Smooth muscle cell (in vitro differentiated cells): ENCODE measurements around the gene STK38L. TPM values are rescaled to one million over a fixed set of nuclear protein-coding genes. Genes with fewer than 3 reads are reported as not detected.
A peak's percentile ranks its signal among the peaks of the same experiment; 100 is the strongest.
"Not testable (repeated sequence)": the region's sequence is repeated elsewhere in the genome, so short reads cannot be mapped to it uniquely, and the experiment has no call there.

Experiments used
- DNase-seq: peaks from one replicate; lab custom pipeline; 2025; ENCODE audit not compliant: unreplicated experiment; lab: John Stamatoyannopoulos, UW
- H2AFZ ChIP-seq: fragments of 200-600 bp; sonication (generic); 2 replicates; pipeline ENCODE4 v1.6.0; 2016; ENCODE audit warnings: antibody characterized with exemption, low read depth, mild to moderate bottlenecking
- H3F3A ChIP-seq: fragments of 200-600 bp; sonication (generic); 2 replicates; pipeline ENCODE4 v1.6.0; 2017; ENCODE audit warnings: antibody characterized with exemption, low read depth
- H3K27ac ChIP-seq: fragments of 200-600 bp; sonication (generic); 2 replicates; pipeline ENCODE4 v1.5.1; 2016; ENCODE audit warnings: low read depth, mild to moderate bottlenecking
- H3K27me3 ChIP-seq: fragments of 200-600 bp; sonication (generic); 2 replicates; pipeline ENCODE4 v1.6.1; 2016; ENCODE audit warnings: low read depth, mild to moderate bottlenecking
- H3K36me3 ChIP-seq: fragments of 200-600 bp; sonication (generic); 2 replicates; pipeline ENCODE4 v1.5.1; 2016; ENCODE audit warnings: low read depth
- H3K4me1 ChIP-seq: fragments of 200-600 bp; sonication (generic); 2 replicates; pipeline ENCODE4 v1.5.1; 2016; ENCODE audit warnings: low read depth
- H3K4me2 ChIP-seq: fragments of 200-600 bp; sonication (generic); 2 replicates; pipeline ENCODE4 v1.6.0; 2016; ENCODE audit warnings: mild to moderate bottlenecking
- H3K4me3 ChIP-seq: fragments of 200-600 bp; sonication (generic); 2 replicates; pipeline ENCODE4 v1.5.1; 2016; ENCODE audit warnings: mild to moderate bottlenecking
- H3K79me2 ChIP-seq: fragments of 200-600 bp; sonication (generic); 2 replicates; pipeline ENCODE4 v1.6.0; 2016; ENCODE audit warnings: low read depth, mild to moderate bottlenecking
- H3K9ac ChIP-seq: fragments of 200-600 bp; sonication (generic); 2 replicates; pipeline ENCODE4 v1.6.0; 2016; ENCODE audit warnings: low read depth
- H3K9me3 ChIP-seq: fragments of 200-600 bp; sonication (generic); replicated peaks from 2 replicates; pipeline ENCODE4 v1.5.1; 2016; ENCODE audit warnings: low read depth
- H4K20me1 ChIP-seq: fragments of 200-600 bp; sonication (generic); 2 replicates; pipeline ENCODE4 v1.6.0; 2016; ENCODE audit warnings: low read depth
- WGBS: methylation state at CpG from one replicate; pipeline ENCODE4 v1.1.7; 2016; ENCODE audit warnings: low lambda C conversion rate; 5-methylcytosine and 5-hydroxymethylcytosine counted together
- polyA plus RNA-seq: library from polyadenylated mRNA; unstranded; fragments of >200 nt; fragmentation: Nextera tagmentation; extraction: Ambion mirVana; gene quantifications from 2 replicates; pipeline ENCODE4 v1.2.1, GENCODE V29; 2016
- total RNA-seq: library from RNA; depleted of rRNA; stranded (reverse); fragments of >200 nt; gene quantifications from 2 replicates; pipeline ENCODE4 v1.2.3, GENCODE V29; 2014
- TF ChIP-seq, protein P1 (sequence below): fragments of 200-600 bp; sonication (generic); IDR thresholded peaks from 2 replicates; pipeline ENCODE4 v1.5.1; 2017; ENCODE audit warnings: borderline replicate concordance, mild to moderate bottlenecking, antibody characterized with exemption; ENCODE audit not compliant: insufficient read depth, poor library complexity, severe bottlenecking

STK38L gene
- total and polyA plus RNA-seq, 2 experiments from 2014 or later, result 57.8 to 190 TPM

- Histone ChIP-seq H3K4me3 (no peak overlapping the region), H3K4me1 (peaks cover 8% of the 10 kb centered on the region), H4K20me1 (no peaks in the 10 kb centered on the region), H3K79me2 (no peaks in the 10 kb centered on the region), H3K27me3 (no peaks in the 10 kb centered on the region), H3K36me3 (no peaks in the 10 kb centered on the region), H2AFZ (peak overlapping the region; percentile 38), H3F3A (no peaks in the 10 kb centered on the region), H3K9me3 (no peaks in the 10 kb centered on the region), H3K9ac (no peak overlapping the region), H3K27ac (no peak overlapping the region), H3K4me2 (no peak overlapping the region)
- 70% methylated on average over 5 of the region's 5 CpGs for WGBS
- TF ChIP-seq, protein P1, sequence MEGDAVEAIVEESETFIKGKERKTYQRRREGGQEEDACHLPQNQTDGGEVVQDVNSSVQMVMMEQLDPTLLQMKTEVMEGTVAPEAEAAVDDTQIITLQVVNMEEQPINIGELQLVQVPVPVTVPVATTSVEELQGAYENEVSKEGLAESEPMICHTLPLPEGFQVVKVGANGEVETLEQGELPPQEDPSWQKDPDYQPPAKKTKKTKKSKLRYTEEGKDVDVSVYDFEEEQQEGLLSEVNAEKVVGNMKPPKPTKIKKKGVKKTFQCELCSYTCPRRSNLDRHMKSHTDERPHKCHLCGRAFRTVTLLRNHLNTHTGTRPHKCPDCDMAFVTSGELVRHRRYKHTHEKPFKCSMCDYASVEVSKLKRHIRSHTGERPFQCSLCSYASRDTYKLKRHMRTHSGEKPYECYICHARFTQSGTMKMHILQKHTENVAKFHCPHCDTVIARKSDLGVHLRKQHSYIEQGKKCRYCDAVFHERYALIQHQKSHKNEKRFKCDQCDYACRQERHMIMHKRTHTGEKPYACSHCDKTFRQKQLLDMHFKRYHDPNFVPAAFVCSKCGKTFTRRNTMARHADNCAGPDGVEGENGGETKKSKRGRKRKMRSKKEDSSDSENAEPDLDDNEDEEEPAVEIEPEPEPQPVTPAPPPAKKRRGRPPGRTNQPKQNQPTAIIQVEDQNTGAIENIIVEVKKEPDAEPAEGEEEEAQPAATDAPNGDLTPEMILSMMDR, result no peak
- DNase-seq, result no peak
Measured at GRCh38 chr12:27226407-27226929, 17.6 kb upstream of the STK38L start.

GRCh38 chr12:27229367-27229766, 14.7 kb upstream of the STK38L start:
- Histone ChIP-seq H3K79me2 (no peaks in the 10 kb centered on the region), H4K20me1 (no peaks in the 10 kb centered on the region), H2AFZ (no peak overlapping the region), H3K4me2 (no peak overlapping the region), H3K9ac (no peak overlapping the region), H3F3A (no peaks in the 10 kb centered on the region), H3K27me3 (no peaks in the 10 kb centered on the region), H3K4me1 (peaks cover 8% of the 10 kb centered on the region), H3K9me3 (no peaks in the 10 kb centered on the region), H3K27ac (no peak overlapping the region), H3K36me3 (no peaks in the 10 kb centered on the region), H3K4me3 (no peak overlapping the region)
- 90% methylated on average over 1 of the region's 1 CpG for WGBS
- TF ChIP-seq, protein P1, result no peak
- no peak for DNase-seq

DNA sequence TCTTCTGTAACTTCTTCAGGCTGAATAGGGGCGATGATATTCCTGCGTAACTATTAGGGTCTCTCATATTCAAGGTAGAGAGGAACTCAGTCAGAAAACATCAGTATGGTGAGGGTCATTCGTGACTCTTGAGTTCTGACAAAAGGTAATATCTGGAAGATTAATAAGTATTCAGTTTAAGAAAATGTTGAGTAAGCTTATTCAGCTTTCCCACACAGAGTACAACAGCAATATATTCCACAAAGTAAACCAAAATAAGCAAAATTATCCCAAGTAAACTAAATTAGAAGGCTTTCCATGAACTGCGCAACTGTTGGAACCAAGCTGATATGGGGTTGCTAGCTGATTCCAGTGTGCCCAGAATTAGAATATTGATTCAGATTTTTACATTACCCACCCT, 12.7 kb upstream of the STK38L start:
- H3K27ac ChIP-seq, H3K4me1 ChIP-seq, DNase-seq, H3K9me3 ChIP-seq, H3K36me3 ChIP-seq, H2AFZ ChIP-seq, H3K27me3 ChIP-seq, H3F3A ChIP-seq, H3K4me2 ChIP-seq, H3K9ac ChIP-seq, H3K4me3 ChIP-seq, H4K20me1 ChIP-seq, H3K79me2 ChIP-seq: not testable (repeated sequence)
- WGBS, result 89% methylated on average over 4 of the region's 4 CpGs

GRCh38 chr12:27233814-27234213, 10.3 kb upstream of the STK38L start:
- no peak for DNase-seq
- peaks cover 9% of the 10 kb centered on the region for H3K4me1 ChIP-seq
- no peaks in the 10 kb centered on the region for H4K20me1 ChIP-seq
- H3K27me3 ChIP-seq, result no peaks in the 10 kb centered on the region
- H2AFZ ChIP-seq, result no peak overlapping the region
- TF ChIP-seq, protein P1, result no peak
- no peaks in the 10 kb centered on the region for H3K36me3 ChIP-seq
- no peak overlapping the region for H3K9ac ChIP-seq
- no peaks in the 10 kb centered on the region for H3K9me3 ChIP-seq
- H3K27ac ChIP-seq, result no peak overlapping the region
- H3F3A ChIP-seq, result peaks cover 15% of the 10 kb centered on the region
- no peaks in the 10 kb centered on the region for H3K79me2 ChIP-seq
- no peak overlapping the region for H3K4me2 ChIP-seq
- WGBS, result 91% methylated on average over 4 of the region's 4 CpGs
- no peak overlapping the region for H3K4me3 ChIP-seq
